Heart left ventricle (tissue), 16 donors: Measurements from ENCODE around the gene NR3C1. TPM values are rescaled to one million over a fixed set of nuclear protein-coding genes. Genes with fewer than 3 reads are reported as not detected.

ENCODE experiments used
- ATAC-seq, 4 donors: fragments of 200-7000 bp; cut with Tn5 transposase; one replicate each; pipeline ENCODE4 v1.9.1; 2020 to 2022; ENCODE audit warnings: moderate library complexity in 4 of 4, mild to moderate bottlenecking in 3 of 4, moderate number of reproducible peaks in 1 of 4
- DNase-seq, 5 donors: peaks; one replicate each; pipeline ENCODE4 v3.0.0-alpha.2; 2020
- H3K27ac ChIP-seq, 12 donors: fragments of 200-600 bp; sonication (generic) in 4 of 12; one replicate each; pipeline versions ENCODE4 v1.5.0 to v1.8.0; 2016 to 2022; ENCODE audit warnings: mild to moderate bottlenecking in 2 of 12
- H3K27me3 ChIP-seq, 9 donors: fragments of 200-600 bp; sonication (generic) in 2 of 9; one replicate each; pipeline versions ENCODE4 v1.5.1 to v1.8.0; 2016 to 2022; ENCODE audit warnings: mild to moderate bottlenecking in 3 of 9
- H3K36me3 ChIP-seq, 9 donors: fragments of 200-600 bp; sonication (generic) in 2 of 9; one replicate each; pipeline versions ENCODE4 v1.5.0 to v1.8.0; 2018 to 2022; ENCODE audit warnings: mild to moderate bottlenecking in 2 of 9
- H3K4me1 ChIP-seq, 12 donors: fragments of 200-600 bp; sonication (generic) in 4 of 12; one replicate each; pipeline versions ENCODE4 v1.5.0 to v1.8.0; 2016 to 2022; ENCODE audit warnings: mild to moderate bottlenecking in 3 of 12
- H3K4me3 ChIP-seq, 12 donors: fragments of 200-600 bp; sonication (generic) in 4 of 12; one replicate each; pipeline versions ENCODE4 v1.5.0 to v1.8.0; 2017 to 2022; ENCODE audit warnings: mild to moderate bottlenecking in 9 of 12, moderate library complexity in 4 of 12
- H3K9me3 ChIP-seq, 12 donors: fragments of 200-600 bp; sonication (generic) in 4 of 12; one replicate each; pipeline versions ENCODE4 v1.5.0 to v1.8.0; 2016 to 2022; ENCODE audit warnings: mild to moderate bottlenecking in 1 of 12
- CTCF ChIP-seq, 12 donors: fragments of 200-600 bp; sonication (generic) in 4 of 12; IDR thresholded peaks; one replicate each; pipeline versions ENCODE4 v1.5.0 to v1.8.0; 2018 to 2022; ENCODE audit warnings: antibody characterized with exemption in 12 of 12, mild to moderate bottlenecking in 5 of 12
- POLR2A ChIP-seq, 2 donors: fragments of 450-650 bp; IDR thresholded peaks; one replicate each; pipeline ENCODE4 v1.6.1; 2017; ENCODE audit warnings: antibody characterized with exemption in 2 of 2, mild to moderate bottlenecking in 2 of 2, moderate library complexity in 2 of 2
- WGBS, 4 donors: extraction: QIAGEN DNeasy Blood & Tissue Kit in 2 of 4; methylation state at CpG; one replicate each; pipeline versions ENCODE4 v1.1.5 to v1.1.7; 2013 to 2018; 5-methylcytosine and 5-hydroxymethylcytosine counted together
- intact Hi-C, 10 donors: fragments of 100-400 bp; cut with DNase I; formaldehyde crosslinking; loops; one replicate each; pipeline versions ENCODE4 v1.11.1 to v1.14.2; 2022
- polyA plus RNA-seq, 2 donors: library from polyadenylated mRNA; stranded (reverse); fragments of 200-250 nt; gene quantifications; one replicate each; pipeline ENCODE4 v1.2.3, GENCODE V29; 2013
- total RNA-seq, 9 donors: library from RNA; depleted of rRNA in 2 of 9; stranded (reverse); fragments of >200 nt in 2 of 9; fragmentation: NEBNext Ultra II Directional in 3 of 9; extraction: Animal tissue kit (Norgen Biotek cat#: 25700) in 3 of 9; gene quantifications; one replicate each; pipeline versions ENCODE4 v1.1.0 to v1.2.4, GENCODE V29; 2016 to 2023
- donor health status: ischemic (EF 13 %, LVEDD 7.1; RV severe dilation, severe dysfunction).
- donor health status: healthy with polysubstance abuse.
- donor health status: DM: no; HTN: yes; CAD: no.
- donor health status: DM: no; HTN: no; CAD: no.
- donor health status: ischemic (EF 25% LVEDD 6.9; RV normal size, moderate dysfunction).
- donor health status: ischemic (EF 25% LVEDD 5.7; RV mildly dilated, moderate dysfunction).
- donor health status: healthy.
- donor health status: DM: yes; HTN: yes; CAD: no.
- donor health status: ischemic (EF 35%, LVEDD 5.7; RV mildly dilated, moderate dysfunction).
- donor health status: nonischemic (EF 11% LVEDD 7.7; RV severe dilation, severe dysfunction).
- donor health status: DM: yes; HTN: yes; CAD: no.
- donor health status: PGD.
- donor health status: ischemic (EF 29% LVEDD 5.4; RV normal size, mild dysfunction).
- donor health status: nonischemic (EF 23%, LVEDD 6.1; RV moderate dilation, normal function).

NR3C1 gene
- total and polyA plus RNA-seq, 11 donors = 10.4 to 73.7 (median 45.3) TPM

DNA sequence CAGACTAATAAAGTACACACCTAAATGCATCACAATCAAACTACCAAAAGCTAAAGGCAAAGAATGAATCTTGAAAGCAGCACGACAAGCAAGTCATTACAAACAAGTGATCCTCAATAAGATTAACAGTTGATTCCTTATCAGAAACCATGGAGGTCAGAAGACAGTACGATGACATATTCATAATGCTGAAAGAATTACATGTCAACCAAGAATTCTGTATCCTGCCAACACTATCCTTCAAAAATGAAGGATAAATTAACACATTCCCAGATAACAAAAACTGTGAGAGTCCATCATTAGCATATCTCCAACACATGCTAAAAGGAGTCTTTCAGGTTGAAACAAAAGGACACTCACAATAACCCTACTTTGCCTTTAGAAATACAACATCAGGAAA lies 39.4 kb downstream of the NR3C1 start:
- TF ChIP-seq POLR2A (IDR thresholded peaks at IDR 0.05) (no peak), CTCF (IDR thresholded peaks at IDR 0.05) (no peak)
- H3K4me3 ChIP-seq = no peak overlapping the region
- intact Hi-C loops = no loop called here
- peaks cover 0 to 5% (median 0%) of the 10 kb centered on the region in 9 donors for H3K36me3 ChIP-seq
- H3K27ac ChIP-seq = no peak overlapping the region
- ATAC-seq (no peak), DNase-seq (no peak)
- no peaks in the 10 kb centered on the region for H3K27me3 ChIP-seq
- peaks cover 0 to 22% (median 2%) of the 10 kb centered on the region in 12 donors for H3K9me3 ChIP-seq
- H3K4me1 ChIP-seq = peaks cover 0 to 73% (median 23%) of the 10 kb centered on the region in 12 donors
- 70 to 82% (median 81%) methylated on average over 2 of the region's 2 CpGs for WGBS, 4 donors

- H3K9me3 ChIP-seq = peaks cover 0 to 20% (median 2%) of the 10 kb centered on the region in 12 donors
- H3K27ac ChIP-seq = no peak overlapping the region
- H3K27me3 ChIP-seq = no peaks in the 10 kb centered on the region
- ATAC-seq = no peak
- intact Hi-C loops = no loop called here
- DNase-seq = no peak
- no peaks in the 10 kb centered on the region for H3K36me3 ChIP-seq
- H3K4me3 ChIP-seq = no peak overlapping the region
- peaks cover 0 to 79% (median 21%) of the 10 kb centered on the region in 12 donors for H3K4me1 ChIP-seq
- TF ChIP-seq POLR2A (IDR thresholded peaks at IDR 0.05) (no peak), CTCF (IDR thresholded peaks at IDR 0.05) (no peak)
- 83 to 88% (median 85%) methylated on average over 1 of the region's 1 CpG for WGBS, 4 donors
Observed at GRCh38 chr5:143362664-143363227, 40.7 kb downstream of the NR3C1 start.

- TF ChIP-seq POLR2A (IDR thresholded peaks at IDR 0.05) (no peak), CTCF (IDR thresholded peaks at IDR 0.05) (no peak)
- Histone ChIP-seq H3K36me3 (no peaks in the 10 kb centered on the region), H3K4me1 (peaks cover 0 to 80% (median 29%) of the 10 kb centered on the region in 12 donors), H3K27ac (peak overlapping the region in 1 of 12 donors; percentile 37), H3K4me3 (no peak overlapping the region), H3K9me3 (peaks cover 0 to 20% (median 2%) of the 10 kb centered on the region in 12 donors), H3K27me3 (no peaks in the 10 kb centered on the region)
- ATAC-seq = no peak
- no peak for DNase-seq
- intact Hi-C loops = no loop called here
- WGBS, 4 donors = 56 to 65% (median 60%) methylated on average over 3 of the region's 3 CpGs
Observed at GRCh38 chr5:143361438-143361837, 42.0 kb downstream of the NR3C1 start.

- no peak overlapping the region for H3K4me3 ChIP-seq
- H3K36me3 ChIP-seq = no peaks in the 10 kb centered on the region
- peaks cover 0 to 81% (median 34%) of the 10 kb centered on the region in 12 donors for H3K4me1 ChIP-seq
- no peaks in the 10 kb centered on the region for H3K27me3 ChIP-seq
- no peak for TF ChIP-seq POLR2A (IDR thresholded peaks at IDR 0.05)
- no peak for TF ChIP-seq CTCF (IDR thresholded peaks at IDR 0.05)
- DNase-seq (no peak), ATAC-seq (no peak)
- H3K27ac ChIP-seq = peak overlapping the region in 1 of 12 donors; percentile 37
- intact Hi-C loops = no loop called here
- H3K9me3 ChIP-seq = peaks cover 0 to 20% (median 2%) of the 10 kb centered on the region in 12 donors
Observed at GRCh38 chr5:143360755-143361154, 42.7 kb downstream of the NR3C1 start.
